ENCODE results near the gene ZNF697.

DNA sequence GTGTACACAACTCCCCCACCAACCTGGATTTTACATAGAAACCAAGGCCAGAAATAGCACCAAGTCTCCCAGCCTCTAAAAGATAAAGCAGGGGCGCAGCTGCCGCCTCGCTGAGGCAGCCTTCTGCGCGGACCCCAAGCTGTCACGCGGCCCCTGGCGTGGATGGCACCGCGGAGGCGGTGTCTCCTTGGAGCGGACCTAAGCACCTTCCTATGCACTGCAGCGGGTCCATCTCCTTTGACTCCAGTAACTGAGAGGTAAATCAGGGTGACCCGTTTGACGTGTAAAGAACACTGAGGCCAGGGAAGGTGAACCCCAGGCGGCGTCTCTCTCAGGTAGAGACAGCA lies 17.0 kb downstream of the ZNF697 start:
- TF ChIP-seq, protein P1, sequence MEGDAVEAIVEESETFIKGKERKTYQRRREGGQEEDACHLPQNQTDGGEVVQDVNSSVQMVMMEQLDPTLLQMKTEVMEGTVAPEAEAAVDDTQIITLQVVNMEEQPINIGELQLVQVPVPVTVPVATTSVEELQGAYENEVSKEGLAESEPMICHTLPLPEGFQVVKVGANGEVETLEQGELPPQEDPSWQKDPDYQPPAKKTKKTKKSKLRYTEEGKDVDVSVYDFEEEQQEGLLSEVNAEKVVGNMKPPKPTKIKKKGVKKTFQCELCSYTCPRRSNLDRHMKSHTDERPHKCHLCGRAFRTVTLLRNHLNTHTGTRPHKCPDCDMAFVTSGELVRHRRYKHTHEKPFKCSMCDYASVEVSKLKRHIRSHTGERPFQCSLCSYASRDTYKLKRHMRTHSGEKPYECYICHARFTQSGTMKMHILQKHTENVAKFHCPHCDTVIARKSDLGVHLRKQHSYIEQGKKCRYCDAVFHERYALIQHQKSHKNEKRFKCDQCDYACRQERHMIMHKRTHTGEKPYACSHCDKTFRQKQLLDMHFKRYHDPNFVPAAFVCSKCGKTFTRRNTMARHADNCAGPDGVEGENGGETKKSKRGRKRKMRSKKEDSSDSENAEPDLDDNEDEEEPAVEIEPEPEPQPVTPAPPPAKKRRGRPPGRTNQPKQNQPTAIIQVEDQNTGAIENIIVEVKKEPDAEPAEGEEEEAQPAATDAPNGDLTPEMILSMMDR (IDR thresholded peaks at IDR 0.05): no peak
- no peak for TF ChIP-seq EZH2phosphoT487 (IDR thresholded peaks at IDR 0.05)
- no peak for TF ChIP-seq EZH2 (IDR thresholded peaks at IDR 0.05)

Measured in neural progenitor cell (in vitro differentiated cells).